NCI-H1048 (cell line): ENCODE data around the gene ATP10B.

Experiments used
- DNase-seq: peaks from one replicate; lab custom pipeline; 2025; lab: John Stamatoyannopoulos, UW

Gene ATP10B

DNA sequence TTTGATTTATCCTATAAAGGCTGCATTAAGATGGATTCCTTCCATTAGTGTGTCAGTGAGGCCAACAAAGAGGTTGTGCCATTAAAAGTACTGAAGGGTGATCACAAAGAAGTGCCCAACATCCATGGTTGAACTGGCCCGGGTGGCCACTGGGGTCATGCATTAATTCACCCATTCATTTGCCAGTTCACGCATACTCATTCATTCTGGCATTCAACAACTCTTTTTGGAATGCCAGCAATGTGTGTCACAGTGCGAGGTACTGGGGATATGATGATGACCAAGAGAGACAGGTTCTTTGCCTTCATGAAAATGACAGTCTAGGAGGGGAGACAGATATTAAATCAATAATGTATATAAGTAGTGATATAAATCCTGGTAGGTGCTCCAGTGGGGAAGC is 337.1 kb downstream of the ATP10B start:
- DNase-seq, result no peak

GRCh38 chr5:160514191-160514590 is 337.8 kb downstream of the ATP10B start:
- DNase-seq, result no peak

GRCh38 chr5:160513485-160513884 is 338.5 kb downstream of the ATP10B start:
- no peak for DNase-seq
